BLaER1 (cell line): Measurements from ENCODE around the gene HSCB.

Experiments used
- H3K27ac ChIP-seq: shearing (Covaris generic); formaldehyde crosslinking; 2 replicates; pipeline ENCODE4 v1.8.1; 2022
- H3K27me3 ChIP-seq: shearing (Covaris generic); formaldehyde crosslinking; 2 replicates; pipeline ENCODE4 v1.8.1; 2022
- H3K36me3 ChIP-seq: shearing (Covaris generic); formaldehyde crosslinking; 2 replicates; pipeline ENCODE4 v1.8.1; 2022
- H3K4me1 ChIP-seq: shearing (Covaris generic); formaldehyde crosslinking; 2 replicates; pipeline ENCODE4 v1.8.1; 2022
- H3K4me2 ChIP-seq: shearing (Covaris generic); formaldehyde crosslinking; 2 replicates; pipeline ENCODE4 v1.8.1; 2022
- H3K4me3 ChIP-seq: shearing (Covaris generic); formaldehyde crosslinking; 2 replicates; pipeline ENCODE4 v1.8.1; 2022
- H3K9ac ChIP-seq: shearing (Covaris generic); formaldehyde crosslinking; 2 replicates; pipeline ENCODE4 v1.8.1; 2022
- H3K9me3 ChIP-seq: shearing (Covaris generic); formaldehyde crosslinking; 2 replicates; pipeline ENCODE4 v1.8.1; 2022
- H4K20me1 ChIP-seq: shearing (Covaris generic); formaldehyde crosslinking; 2 replicates; pipeline ENCODE4 v1.8.1; 2022
- Cebpa-rat ChIP-seq: shearing (Covaris generic); IDR thresholded peaks from 2 replicates; pipeline ENCODE4 v1.8.1; 2022

Gene HSCB

DNA sequence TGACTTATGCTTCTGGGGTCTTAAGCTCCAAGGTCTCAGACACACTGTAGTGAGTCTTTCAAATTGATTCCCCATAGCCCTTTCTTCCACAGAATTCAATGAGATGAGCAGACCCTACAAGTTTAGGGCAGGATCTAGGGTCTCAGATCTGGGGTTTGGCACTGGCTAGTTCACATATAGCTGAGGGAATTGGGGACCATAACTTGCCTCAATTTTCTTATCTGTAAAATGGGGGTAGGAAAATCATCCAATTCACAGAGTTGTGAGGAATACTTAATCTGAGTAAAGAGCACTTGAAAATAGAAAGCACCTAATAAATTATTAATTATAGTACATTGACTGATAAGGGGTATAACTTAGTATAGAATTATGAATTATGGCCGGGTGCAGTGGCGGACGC, 24.8 kb downstream of the HSCB start:
- H4K20me1 ChIP-seq: no peaks in the 10 kb centered on the region
- no peak overlapping the region for H3K4me3 ChIP-seq
- H3K4me1 ChIP-seq: no peaks in the 10 kb centered on the region
- no peak overlapping the region for H3K9ac ChIP-seq
- no peak overlapping the region for H3K27ac ChIP-seq
- TF ChIP-seq Cebpa-rat: no peak
- H3K36me3 ChIP-seq: no peaks in the 10 kb centered on the region
- no peak overlapping the region for H3K4me2 ChIP-seq
- H3K27me3 ChIP-seq: no peaks in the 10 kb centered on the region
- peaks cover 9% of the 10 kb centered on the region for H3K9me3 ChIP-seq

DNA sequence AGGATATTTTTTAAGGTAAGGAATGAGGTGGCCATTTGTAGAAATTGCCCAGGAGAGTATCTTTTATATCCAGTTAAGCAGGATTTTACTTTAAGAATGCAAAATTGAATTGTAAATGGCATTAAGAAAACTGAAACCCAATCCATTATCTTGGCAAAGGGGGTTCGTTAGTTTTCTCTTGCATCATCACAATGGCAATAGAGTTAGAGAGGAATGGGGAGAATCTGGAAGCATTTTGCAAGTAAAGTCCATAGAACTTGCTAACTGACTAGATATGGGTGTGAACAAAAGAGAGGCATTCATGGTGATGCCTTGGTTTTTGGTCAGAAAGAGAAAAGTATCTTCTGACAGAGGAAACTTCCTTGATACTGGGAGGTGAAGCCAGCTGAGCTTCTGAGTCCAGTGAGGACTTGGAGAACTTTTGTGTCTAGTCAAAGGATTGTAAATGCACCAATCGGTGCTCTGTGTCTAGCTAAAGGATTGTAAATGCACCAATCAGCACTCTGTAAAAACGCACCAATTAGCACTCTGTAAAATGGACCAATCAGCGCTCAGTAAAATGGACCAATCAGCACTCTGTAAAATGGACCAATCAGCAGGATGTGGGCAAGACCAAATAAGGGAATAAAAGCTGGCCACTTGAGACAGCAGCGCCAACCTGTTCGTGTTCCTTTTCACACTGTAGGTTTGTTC, 27.0 kb downstream of the HSCB start:
- Histone ChIP-seq H3K9me3 (peaks cover 9% of the 10 kb centered on the region), H4K20me1 (peaks cover 9% of the 10 kb centered on the region; the same call in 1 of the 2 replicates), H3K36me3 (no peaks in the 10 kb centered on the region), H3K4me3 (no peak overlapping the region), H3K27me3 (no peaks in the 10 kb centered on the region), H3K27ac (no peak overlapping the region), H3K4me2 (no peak overlapping the region), H3K9ac (no peak overlapping the region), H3K4me1 (peaks cover 5% of the 10 kb centered on the region)
- no peak for TF ChIP-seq Cebpa-rat

DNA sequence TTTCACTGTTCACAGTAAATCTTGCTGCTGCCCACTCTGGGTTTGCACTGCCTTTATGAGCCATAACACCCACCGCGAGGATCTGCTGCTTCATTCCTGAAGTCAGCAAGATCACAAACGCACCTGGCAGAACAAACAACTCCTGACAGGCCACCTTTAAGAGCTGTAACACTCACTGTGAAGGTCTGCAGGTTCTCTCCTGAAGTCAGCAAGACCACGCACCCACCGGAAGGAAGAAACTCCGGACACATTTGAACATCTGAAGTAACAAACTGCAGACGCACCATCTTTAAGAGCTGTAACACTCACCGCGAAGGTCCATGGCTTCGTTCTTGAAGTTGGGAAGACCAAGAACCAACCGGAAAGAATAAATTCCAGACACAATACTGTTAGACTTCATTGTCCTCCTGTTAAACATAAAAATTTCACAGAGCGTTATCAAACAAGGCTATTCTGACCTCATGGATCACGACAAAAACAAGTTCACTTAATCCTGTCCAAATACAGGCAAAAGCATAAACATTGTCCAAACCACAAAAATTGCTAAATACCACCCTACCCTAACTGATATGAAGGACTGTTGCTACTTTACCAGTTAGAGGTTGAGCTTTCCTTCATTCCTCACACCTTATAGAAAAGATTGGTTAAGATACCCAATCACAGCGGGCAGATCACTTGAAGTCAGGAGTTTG, 27.7 kb downstream of the HSCB start:
- TF ChIP-seq Cebpa-rat: no peak
- Histone ChIP-seq H3K4me3 (no peak overlapping the region), H4K20me1 (peaks cover 14% of the 10 kb centered on the region; the same call in 1 of the 2 replicates), H3K4me2 (no peak overlapping the region), H3K27me3 (no peaks in the 10 kb centered on the region), H3K4me1 (peaks cover 12% of the 10 kb centered on the region), H3K27ac (no peak overlapping the region), H3K9ac (no peak overlapping the region), H3K36me3 (peaks cover 4% of the 10 kb centered on the region), H3K9me3 (peaks cover 9% of the 10 kb centered on the region)

DNA sequence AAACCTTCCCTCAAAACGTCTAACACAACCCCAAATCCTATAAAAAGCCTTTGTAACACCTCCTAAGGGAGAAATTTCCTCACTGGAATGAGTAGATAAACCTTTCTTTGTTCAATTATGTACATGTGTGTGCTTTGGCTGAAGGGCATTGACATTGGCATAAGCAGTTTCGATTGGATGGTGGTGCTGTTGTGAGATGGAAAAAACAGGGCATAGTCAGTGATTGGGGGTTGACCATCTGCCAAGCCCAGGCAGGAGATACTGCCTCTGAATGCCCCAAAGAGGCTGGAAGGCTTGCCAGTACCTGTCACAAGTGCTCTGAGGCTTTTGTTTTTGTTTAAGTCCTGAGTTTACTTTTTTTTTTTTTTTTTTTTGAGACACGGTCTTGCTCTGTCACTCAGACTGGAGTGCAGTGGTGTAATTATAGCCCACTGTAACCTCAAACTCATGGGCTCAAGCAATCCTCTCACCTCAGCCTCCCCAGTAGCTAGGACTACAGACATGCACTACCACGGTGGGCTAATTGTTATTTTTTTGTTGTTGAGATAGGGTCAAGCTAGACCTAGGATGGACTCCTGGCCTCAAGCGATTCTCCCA, 29.5 kb downstream of the HSCB start:
- H3K9ac ChIP-seq: no peak overlapping the region
- H3K4me3 ChIP-seq: no peak overlapping the region
- H3K9me3 ChIP-seq: peaks cover 9% of the 10 kb centered on the region
- no peak overlapping the region for H3K27ac ChIP-seq
- H3K27me3 ChIP-seq: no peaks in the 10 kb centered on the region
- H3K4me2 ChIP-seq: no peak overlapping the region
- peaks cover 21% of the 10 kb centered on the region for H3K36me3 ChIP-seq
- peaks cover 19% of the 10 kb centered on the region; the same call in 1 of the 2 replicates for H4K20me1 ChIP-seq
- peaks cover 17% of the 10 kb centered on the region for H3K4me1 ChIP-seq
- TF ChIP-seq Cebpa-rat: no peak

DNA sequence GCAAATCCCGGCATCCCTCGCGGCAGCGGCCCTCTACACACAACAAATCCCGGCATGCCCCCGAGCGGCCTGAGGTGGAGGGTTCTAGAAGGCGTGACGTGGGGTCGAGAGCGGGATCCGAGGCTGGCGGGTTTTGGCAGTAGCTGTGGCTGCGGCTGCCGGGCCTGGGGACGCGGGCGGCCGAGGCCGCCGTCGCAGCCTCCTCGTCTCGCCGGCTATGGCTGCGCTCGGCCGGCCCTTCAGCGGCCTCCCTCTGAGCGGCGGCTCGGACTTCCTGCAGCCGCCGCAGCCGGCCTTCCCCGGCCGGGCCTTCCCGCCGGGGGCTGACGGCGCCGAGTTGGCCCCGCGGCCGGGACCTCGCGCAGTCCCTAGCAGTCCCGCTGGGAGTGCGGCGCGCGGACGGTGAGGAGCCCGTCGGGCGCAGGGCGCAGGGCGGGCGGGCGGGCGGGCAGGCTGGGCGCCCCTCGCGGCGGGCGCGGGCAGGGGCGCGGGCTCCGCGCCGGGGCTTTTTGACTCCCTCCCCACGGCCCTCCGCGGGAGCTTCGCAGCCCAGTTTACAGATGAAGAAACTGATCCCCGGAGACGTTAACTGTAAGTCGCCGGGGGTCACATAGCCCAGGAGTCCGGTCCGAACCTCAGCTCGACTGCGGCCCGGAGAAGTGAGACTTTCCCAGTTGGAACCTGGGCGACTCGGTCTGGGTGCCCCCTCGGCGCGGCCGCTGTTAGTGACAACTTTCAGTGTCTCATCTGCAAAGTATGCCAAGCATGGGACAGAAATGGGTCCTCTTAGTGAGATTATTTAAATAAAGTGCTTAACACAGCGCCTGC, 31.0 kb downstream of the HSCB start, which contains the start of gene CCDC117:
CCDC117 (plus strand) TSS at position 63 of the 828 bp plus-strand sequence; CDS start at position 218, 155 bp downstream.
- Histone ChIP-seq H3K9ac (peak within 1 kb of the TSS; percentile 93), H4K20me1 (peaks cover 29% of the 10 kb centered on the region), H3K4me2 (peak within 1 kb of the TSS; percentile 85), H3K36me3 (peaks cover 37% of the 10 kb centered on the region), H3K9me3 (peaks cover 9% of the 10 kb centered on the region), H3K4me1 (peaks cover 17% of the 10 kb centered on the region), H3K4me3 (peak within 1 kb of the TSS; percentile 81), H3K27me3 (no peaks in the 10 kb centered on the region), H3K27ac (peak within 1 kb of the TSS; percentile 95)
- TF ChIP-seq Cebpa-rat: no peak

DNA sequence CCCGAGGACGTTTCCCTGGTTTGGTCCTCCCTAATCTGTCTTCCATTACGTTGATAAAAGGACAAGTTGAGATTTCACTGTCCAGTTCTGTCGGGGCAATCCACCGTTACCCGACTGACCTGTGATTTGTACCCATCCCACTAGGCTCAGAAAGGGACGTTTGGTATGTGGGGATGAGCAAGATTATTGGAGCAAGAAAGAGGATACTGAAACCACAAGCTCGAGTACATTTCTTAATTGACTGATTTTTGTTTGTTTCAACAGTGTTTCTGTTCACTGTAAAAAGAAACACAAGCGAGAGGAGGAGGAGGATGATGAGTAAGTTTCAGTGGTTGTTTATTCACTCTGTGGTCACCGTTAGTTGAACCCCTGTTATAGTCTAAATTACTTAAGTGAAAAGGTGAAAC, 31.6 kb downstream of the HSCB start:
- H3K9me3 ChIP-seq: peaks cover 9% of the 10 kb centered on the region
- H3K4me2 ChIP-seq: peak overlapping the region; percentile 85
- H3K27ac ChIP-seq: peak overlapping the region; percentile 95
- H3K9ac ChIP-seq: peak overlapping the region; percentile 93
- peaks cover 43% of the 10 kb centered on the region for H3K36me3 ChIP-seq
- H3K4me3 ChIP-seq: peak overlapping the region; percentile 81
- no peak for TF ChIP-seq Cebpa-rat
- H3K4me1 ChIP-seq: peaks cover 17% of the 10 kb centered on the region
- H4K20me1 ChIP-seq: peaks cover 35% of the 10 kb centered on the region
- H3K27me3 ChIP-seq: no peaks in the 10 kb centered on the region

DNA sequence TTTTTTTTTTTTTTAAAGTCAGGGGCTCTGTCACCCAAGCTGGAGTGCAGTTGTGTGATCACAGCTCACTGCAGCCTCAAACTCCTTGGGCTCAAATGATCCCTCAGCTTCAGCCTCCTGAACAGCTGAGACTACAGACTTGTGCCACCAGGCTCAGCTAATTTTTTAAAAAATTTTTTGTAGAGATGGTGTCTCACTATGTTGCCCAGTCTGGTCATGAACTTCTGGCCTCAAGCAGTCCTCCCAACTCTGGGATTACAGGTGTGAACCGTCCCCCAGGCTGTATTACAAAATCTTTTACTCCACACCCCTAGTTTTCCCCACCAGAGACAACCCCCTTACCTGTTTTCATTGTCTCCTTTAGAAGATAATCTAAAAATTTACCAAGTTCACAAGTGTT, 32.5 kb downstream of the HSCB start:
- Histone ChIP-seq H3K9me3 (peaks cover 2% of the 10 kb centered on the region; the same call in 1 of the 2 replicates), H3K4me2 (peak overlapping the region; percentile 85), H3K36me3 (peaks cover 52% of the 10 kb centered on the region), H3K4me3 (no peak overlapping the region), H3K4me1 (peaks cover 17% of the 10 kb centered on the region), H4K20me1 (peaks cover 44% of the 10 kb centered on the region), H3K9ac (peak overlapping the region; percentile 93; the same call in 1 of the 2 replicates), H3K27ac (0 out of 2 replicates have a peak overlapping the region, but pooled peaks have one; percentile 18), H3K27me3 (no peaks in the 10 kb centered on the region)
- TF ChIP-seq Cebpa-rat: no peak

DNA sequence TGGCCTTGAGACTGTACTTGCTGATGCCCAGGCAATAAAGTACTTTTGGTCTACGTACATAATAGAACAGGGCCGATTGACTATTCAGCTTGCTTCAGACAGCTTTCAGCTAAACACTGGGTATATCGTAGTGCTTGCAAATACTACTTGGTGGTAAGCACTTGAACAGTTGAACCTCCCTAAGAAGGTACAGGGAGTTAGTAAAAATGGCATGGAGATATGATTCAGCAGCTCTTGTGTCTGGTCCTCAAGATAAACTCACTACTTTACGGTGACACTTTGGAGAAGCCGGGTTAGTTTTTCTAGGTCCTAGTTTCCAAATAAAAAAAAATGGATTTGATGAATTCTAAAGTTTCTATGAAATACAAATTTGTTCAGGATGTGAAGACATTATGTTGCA, 38.0 kb downstream of the HSCB start:
- H4K20me1 ChIP-seq: peaks cover 46% of the 10 kb centered on the region
- H3K4me2 ChIP-seq: no peak overlapping the region
- no peak overlapping the region for H3K27ac ChIP-seq
- no peaks in the 10 kb centered on the region for H3K9me3 ChIP-seq
- H3K9ac ChIP-seq: no peak overlapping the region
- TF ChIP-seq Cebpa-rat: no peak
- H3K27me3 ChIP-seq: no peaks in the 10 kb centered on the region
- no peak overlapping the region for H3K4me3 ChIP-seq
- peaks cover 97% of the 10 kb centered on the region for H3K36me3 ChIP-seq
- H3K4me1 ChIP-seq: peaks cover 3% of the 10 kb centered on the region

DNA sequence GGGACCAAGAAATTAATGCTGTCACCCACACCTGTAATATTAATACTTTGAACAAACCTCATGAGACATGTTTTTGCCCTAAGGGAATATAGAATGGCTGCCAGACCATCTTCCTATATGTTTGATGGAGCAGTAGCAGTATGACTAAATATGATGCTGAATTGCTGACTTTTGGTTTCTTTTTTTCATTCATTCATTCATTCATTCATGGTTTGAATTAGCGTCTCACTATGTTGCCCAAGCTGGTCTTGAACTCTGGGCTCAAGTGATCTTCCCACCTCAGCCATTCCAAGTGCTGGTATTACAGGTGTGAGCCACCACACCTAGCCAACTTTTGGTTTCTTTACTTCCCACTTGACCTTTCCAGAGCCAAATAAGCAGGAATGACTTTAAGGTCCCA, 38.5 kb downstream of the HSCB start:
- Histone ChIP-seq H4K20me1 (peaks cover 42% of the 10 kb centered on the region), H3K4me2 (no peak overlapping the region), H3K4me3 (no peak overlapping the region), H3K4me1 (no peaks in the 10 kb centered on the region), H3K27ac (no peak overlapping the region), H3K9ac (no peak overlapping the region), H3K36me3 (peaks cover 97% of the 10 kb centered on the region), H3K9me3 (no peaks in the 10 kb centered on the region), H3K27me3 (no peaks in the 10 kb centered on the region)
- TF ChIP-seq Cebpa-rat: no peak
